Stimulated activated CD4-positive, alpha-beta T cell treated with anti-CD3 and anti-CD28 coated beads, Interleukin-15, amount 100 ng/mL, for 48 hours (primary cell): ENCODE results near the gene TNFRSF18.
A peak's percentile ranks its signal among the peaks of the same experiment; 100 is the strongest.

Source experiments
- DNase-seq, 2 donors: peaks; one replicate each; pipeline ENCODE4 v3.0.0-alpha.2; 2020; ENCODE audit warnings: low read depth in 2 of 2

The TNFRSF18 gene

DNA sequence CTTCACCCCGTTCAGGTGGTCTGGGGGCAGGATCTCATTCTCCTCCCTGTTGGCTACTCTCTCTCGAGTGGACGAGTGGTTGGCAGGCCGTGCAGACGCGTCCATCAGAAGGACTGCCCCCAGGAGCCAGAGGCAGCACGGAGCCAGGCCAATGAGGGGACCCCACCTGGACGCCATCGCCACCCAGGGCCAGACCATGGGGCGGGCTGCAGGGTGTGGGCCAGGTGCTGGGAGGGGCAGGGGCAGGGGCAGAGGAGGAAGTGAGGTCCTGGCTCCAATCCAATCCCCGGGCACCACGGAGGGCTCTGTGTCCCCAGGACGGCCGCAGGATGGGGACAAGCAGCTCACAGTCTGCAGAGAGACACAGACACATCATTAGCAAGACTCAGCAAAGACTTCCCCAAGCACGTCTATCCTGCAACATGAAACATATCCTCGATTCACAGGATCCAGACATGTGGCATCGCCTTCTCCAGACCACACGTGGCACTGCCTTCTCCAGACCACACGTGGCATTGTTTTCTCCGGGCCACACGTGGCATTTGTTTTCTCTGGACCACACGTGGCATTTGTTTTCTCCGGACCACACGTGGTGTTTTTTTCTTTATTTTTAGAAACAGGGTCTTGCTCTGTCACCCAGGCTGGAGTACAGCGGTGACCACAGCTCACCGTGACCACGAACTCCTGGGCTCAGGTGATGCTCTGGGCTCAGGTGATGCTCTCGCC lies 22.4 kb upstream of the TNFRSF18 start:
- DNase-seq, result no peak

GRCh38 chr1:1228187-1228586 lies 21.8 kb upstream of the TNFRSF18 start:
- no peak for DNase-seq

DNA sequence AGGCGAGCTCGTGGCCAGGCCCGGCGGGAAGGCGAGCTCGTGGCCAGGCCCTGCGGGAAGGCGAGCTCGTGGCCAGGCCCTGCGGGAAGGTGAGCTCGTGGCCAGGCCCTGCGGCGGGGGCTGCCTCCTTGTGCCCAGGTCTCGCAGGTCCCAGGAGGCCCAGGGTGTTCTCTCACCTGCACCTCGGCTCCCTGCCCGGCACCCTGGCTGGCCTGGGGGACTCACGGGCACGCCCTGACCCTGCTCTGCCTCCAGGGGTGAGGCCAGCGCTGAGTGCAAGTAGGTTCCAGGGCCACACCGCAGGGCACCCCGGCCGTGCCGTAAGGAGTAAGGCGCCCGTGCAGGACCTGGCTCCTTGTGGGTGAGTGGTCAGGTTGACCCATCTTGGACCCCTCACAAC lies 21.0 kb upstream of the TNFRSF18 start:
- no peak for DNase-seq

GRCh38 chr1:1226566-1227362 lies 20.4 kb upstream of the TNFRSF18 start:
- DNase-seq, result no peak

- no peak for DNase-seq
Measured at GRCh38 chr1:1225913-1226312, 19.5 kb upstream of the TNFRSF18 start.

DNA sequence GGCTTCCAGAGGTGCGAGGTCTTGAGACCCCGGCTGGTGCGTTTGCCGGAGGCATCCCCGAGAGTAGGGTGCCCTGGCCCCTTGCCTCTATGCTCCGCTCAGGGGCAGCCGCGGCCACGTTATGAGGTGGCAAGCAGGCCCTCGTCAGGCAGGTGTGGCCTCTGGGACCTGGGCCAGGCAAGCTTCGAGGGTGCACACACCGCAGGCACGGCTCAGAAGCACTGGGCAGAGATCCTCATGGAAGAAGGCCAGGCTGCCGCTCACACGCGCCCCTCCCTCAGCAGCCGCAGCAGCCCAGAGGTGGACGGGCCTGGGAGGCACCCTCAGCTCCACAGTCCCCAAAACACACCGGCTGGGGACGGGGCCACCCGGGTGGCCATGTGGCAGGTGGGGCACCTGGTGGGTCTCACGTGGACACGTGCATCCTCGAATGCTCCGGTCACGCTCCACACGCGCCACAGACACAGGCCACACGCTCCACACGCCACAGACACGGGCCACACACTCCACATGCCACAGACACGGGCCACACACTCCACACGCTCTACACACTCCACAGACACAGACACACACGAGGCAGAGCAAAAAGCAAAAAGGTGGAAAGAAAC lies 18.9 kb upstream of the TNFRSF18 start:
- DNase-seq, result no peak

DNA sequence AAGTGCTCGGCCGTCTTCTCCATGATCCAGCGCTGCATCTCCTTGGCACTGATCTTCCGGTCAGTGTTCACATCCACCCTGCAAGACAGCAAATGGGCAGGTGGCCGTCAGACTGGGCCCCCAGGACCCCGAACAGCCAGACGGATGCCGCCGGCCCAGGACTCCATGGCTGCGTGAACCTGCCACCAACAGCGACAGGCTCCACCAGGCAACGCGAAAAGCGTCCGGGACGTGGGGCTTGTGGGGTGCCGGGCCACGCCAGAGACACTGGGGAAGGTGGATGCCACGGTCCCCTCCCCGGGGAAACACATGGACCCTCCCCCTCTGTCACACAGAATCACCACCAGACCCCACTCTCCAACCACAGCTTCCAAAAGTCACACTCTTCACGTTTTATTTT lies 17.5 kb upstream of the TNFRSF18 start:
- no peak for DNase-seq

GRCh38 chr1:1223321-1223720 lies 16.9 kb upstream of the TNFRSF18 start:
- DNase-seq, result no peak

DNA sequence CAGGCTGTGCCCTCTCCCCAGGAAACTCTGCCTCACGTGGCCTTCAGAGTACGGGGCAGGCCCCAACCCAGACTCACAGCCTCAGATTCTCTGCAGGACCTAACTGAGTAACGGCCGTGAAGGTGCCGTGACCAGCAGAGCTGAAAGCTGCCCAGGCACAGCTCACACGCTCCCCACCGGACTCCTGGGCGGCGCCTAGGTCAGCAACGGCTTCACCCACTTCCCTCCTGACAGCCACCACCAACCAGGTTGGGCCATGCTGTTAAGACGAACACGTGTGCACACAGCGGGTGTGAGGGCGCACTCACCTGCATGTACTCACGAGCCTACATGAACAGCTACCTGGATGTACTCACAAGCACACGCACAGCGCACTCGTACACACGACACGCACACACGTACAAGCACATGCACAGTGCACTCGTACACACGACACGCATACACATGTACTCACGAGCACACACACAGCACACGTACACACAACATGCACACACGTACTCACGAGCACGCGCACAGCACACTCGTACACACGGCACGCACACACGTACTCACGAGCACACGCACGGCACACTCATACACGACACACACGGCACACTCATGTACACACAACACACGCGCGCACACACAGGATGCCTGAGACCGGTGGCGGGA lies 16.3 kb upstream of the TNFRSF18 start:
- DNase-seq, result no peak

DNA sequence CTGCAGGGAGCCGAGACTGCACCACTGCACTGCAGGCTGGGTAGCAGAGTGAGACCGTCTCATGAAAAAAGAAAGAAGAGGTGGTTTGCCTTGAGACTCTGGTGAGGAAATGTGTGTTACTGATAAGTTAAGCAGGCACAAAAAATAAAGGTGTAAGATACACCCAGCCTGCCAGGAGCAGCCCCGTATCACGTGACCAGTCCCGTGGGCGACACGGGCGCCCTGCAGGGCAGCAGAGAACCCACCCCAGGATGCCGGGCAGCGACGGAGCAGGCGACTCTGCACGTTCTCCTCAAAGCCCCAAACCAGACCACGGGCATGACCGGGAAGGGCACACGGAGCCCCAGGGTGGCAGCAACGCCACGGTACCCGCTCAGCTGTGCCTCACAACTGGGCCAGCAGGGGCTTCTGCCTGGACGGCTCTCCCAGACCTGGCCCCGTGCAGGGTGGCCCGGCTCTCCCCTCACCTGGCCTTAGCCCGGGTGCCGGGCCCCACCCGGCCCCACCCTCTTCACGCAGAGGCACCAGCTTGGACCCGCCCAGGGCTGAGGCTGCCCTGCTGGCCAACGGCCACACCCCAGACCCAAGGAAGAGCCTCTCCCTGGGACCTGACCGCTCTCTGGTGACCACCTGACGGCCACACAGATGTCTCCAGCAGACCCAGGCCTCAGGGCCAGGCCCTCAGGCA lies 15.6 kb upstream of the TNFRSF18 start:
- no peak for DNase-seq

DNA sequence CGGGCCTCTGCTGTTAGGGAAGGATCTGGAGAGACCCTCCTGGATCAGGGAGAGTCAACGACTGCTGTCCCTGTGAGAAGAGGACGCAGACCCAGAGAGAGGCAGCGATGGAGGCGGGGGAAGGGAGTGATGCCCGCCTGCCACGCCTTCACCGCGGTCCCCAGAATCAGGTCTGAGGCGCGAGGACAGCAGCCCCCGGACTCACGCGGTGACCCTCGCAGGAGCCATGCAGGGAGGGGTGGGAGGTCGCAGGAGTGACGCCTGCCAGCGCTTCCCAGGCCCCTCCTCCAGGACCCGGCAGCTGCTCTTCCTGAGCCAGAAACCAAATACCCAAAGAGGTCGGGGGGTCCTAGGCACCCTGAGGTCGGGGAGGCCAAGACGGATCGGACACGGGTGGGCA lies 13.8 kb upstream of the TNFRSF18 start:
- DNase-seq, result no peak

DNA sequence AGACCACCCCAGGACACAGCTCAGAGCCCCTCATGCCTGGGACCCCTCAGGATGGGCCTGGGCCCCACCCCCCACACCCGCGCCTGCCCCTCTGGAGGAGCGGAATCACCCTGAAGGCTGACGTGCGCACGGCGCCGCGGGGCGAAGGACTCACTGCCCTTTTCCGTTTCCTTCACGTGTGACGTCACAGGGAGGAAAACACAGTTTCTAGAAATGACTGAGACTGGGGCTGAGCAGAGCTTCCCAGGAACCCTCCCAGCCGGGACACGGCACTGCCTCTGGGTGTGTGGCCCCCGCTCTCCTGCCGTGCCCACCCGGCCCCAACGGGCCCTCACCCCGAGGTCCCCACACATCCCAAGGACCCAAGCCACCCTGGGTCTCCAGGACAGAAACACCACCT lies 12.9 kb upstream of the TNFRSF18 start:
- DNase-seq, result peak in 1 of 2 donors; percentile 47

GRCh38 chr1:1218524-1219200 lies 12.3 kb upstream of the TNFRSF18 start:
- DNase-seq, result no peak

DNA sequence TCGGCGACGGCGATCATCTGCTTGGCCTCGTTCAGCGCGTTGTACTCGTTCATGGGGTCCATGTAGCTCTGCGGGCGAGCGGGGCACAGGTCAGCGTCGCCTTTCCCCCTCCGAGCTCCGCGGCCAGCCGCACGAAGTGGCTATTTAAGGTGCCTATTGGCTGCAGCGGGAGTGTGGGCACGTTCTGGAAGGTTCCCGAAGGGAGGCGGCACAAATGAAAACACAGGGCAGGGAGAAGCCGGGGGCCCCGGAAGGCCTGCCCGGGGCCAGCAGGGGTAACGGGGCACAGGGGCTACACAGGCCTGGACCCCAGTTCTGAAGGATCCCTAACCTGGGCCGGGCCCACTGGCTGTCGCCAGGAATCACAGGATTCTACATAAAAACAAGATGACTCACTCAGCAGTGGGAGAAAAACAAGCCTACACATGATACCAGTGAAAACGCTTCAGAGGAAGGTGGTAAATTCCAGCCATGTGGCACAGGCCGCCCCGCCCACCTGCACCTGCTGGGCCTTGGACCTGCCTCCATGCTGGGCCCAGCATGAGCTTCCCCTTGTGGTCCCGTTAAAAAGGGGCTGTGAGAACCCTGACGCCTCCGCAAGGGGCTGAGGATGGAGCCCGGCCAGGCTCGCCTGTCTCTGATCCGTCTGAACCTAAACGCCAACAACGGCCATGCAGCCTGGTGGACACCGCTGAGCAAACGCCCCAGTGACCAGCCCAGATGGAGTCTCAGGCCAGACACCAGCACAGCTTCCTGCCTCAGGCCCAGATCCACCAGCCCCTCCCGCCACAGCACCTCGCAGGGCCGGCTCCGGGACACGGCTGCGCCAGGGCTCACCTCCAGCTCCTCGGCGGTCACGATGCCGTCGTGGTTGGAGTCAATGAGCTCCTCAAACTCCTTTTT lies 11.5 kb upstream of the TNFRSF18 start:
- peak in 1 of 2 donors; percentile 51 for DNase-seq

DNA sequence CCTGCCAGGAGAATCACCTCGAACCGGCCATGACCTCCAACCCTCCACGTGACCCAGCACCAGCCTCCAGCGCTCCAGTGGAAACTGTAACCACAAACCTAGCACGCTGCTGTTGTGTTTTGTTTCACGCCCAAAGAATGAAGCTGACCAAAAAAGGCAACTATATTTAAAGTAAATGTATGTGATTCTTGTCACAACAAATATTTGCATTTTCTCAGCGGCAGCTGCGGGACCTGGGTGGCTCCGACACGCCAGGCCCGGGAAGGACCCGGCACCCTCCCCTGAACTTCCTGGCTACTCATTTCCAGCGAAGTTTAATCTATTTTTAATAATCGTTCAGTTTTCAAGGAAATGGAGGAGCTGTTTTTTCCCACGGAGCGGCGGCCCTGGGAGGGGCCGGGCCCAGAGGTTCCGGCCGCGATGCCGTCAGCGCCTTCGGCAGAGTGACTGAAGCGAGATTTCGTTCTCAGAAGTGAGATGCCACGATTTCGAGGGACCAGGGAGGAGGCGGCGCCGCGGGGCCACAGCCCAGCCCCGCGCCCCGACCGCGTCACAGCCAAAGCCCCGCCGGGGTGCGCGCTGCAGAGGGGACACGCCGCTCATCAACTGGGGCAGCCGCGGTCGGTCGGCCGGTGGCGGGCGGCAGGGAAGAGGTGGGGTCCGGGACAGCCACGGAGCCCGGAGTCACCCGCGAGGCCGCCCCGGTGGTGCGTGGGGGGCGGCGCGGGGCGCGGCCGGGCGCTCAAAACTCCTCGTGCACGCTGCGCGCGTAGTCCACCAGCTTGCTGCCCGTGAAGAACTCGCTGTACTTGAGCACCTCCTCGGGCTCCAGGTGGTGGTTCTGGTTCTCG lies 10.6 kb upstream of the TNFRSF18 start:
- DNase-seq, result peak in 1 of 2 donors; percentile 52

- no peak for DNase-seq
Measured at GRCh38 chr1:1215881-1216605, 9.7 kb upstream of the TNFRSF18 start.

GRCh38 chr1:1215080-1215676 lies 8.8 kb upstream of the TNFRSF18 start:
- DNase-seq, result no peak
